Breast epithelium (tissue), 4 donors: ENCODE results near the gene PTPRM. TPM values are rescaled to one million over a fixed set of nuclear protein-coding genes. Genes with fewer than 3 reads are reported as not detected.

Experiments
- DNase-seq, 2 donors: peaks; one replicate each; pipeline ENCODE4 v3.0.0-alpha.2; 2019; ENCODE audit warnings: low spot score in 2 of 2
- H3K27ac ChIP-seq, 2 donors: fragments of 200-600 bp; sonication (generic) in 1 of 2; one replicate each; pipeline ENCODE4 v1.5.1; 2016 to 2019; ENCODE audit warnings: mild to moderate bottlenecking in 1 of 2
- H3K27me3 ChIP-seq, 2 donors: fragments of 200-600 bp; sonication (generic) in 1 of 2; one replicate each; pipeline versions ENCODE4 v1.5.1 to v1.6.0; 2017 to 2019; ENCODE audit warnings: control low read depth in 1 of 2, mild to moderate bottlenecking in 1 of 2
- H3K36me3 ChIP-seq: fragments of 200-600 bp; one replicate; pipeline ENCODE4 v1.5.1; 2019
- H3K4me1 ChIP-seq, 2 donors: fragments of 200-600 bp; sonication (generic); one replicate each; pipeline ENCODE4 v1.5.1; 2016 to 2019; ENCODE audit warnings: control low read depth in 1 of 2
- H3K4me3 ChIP-seq, 3 donors: fragments of 200-600 bp; sonication (generic); 1 replicate in 2 of 3; 2 replicates in 1 of 3; pipeline ENCODE4 v1.5.1; 2016 to 2019; ENCODE audit warnings: mild to moderate bottlenecking in 3 of 3, moderate library complexity in 2 of 3
- H3K9me3 ChIP-seq, 2 donors: fragments of 200-600 bp; sonication (generic) in 1 of 2; one replicate each; pipeline ENCODE4 v1.5.1; 2016 to 2019; ENCODE audit warnings: control low read depth in 1 of 2
- POLR2A ChIP-seq: fragments of 450-650 bp; IDR thresholded peaks from one replicate; pipeline ENCODE4 v1.6.1; 2016; ENCODE audit warnings: antibody characterized with exemption, mild to moderate bottlenecking, moderate library complexity
- POLR2AphosphoS5 ChIP-seq, 3 donors: sonication (generic); formaldehyde crosslinking; IDR thresholded peaks; one replicate each; pipeline ENCODE4 v1.6.1; 2017; ENCODE audit warnings: antibody characterized with exemption in 3 of 3
- intact Hi-C: fragments of 100-400 bp; cut with DNase I; formaldehyde crosslinking; loops from one replicate; pipeline ENCODE4 v1.15.1; 2023; ENCODE audit warnings: low total_unique reads
- total RNA-seq, 3 donors: library from RNA; depleted of rRNA; stranded (reverse); fragments of >200 nt; gene quantifications; one replicate each; pipeline ENCODE4 v1.1.0, GENCODE V29; 2016
- TF ChIP-seq, protein P1 (sequence below), 3 donors: fragments of 450-650 bp; IDR thresholded peaks; one replicate each; pipeline ENCODE4 v1.5.1; 2016 to 2017; ENCODE audit warnings: antibody characterized with exemption in 3 of 3, mild to moderate bottlenecking in 3 of 3, moderate library complexity in 3 of 3

The PTPRM gene
- total RNA-seq, 3 donors from 2014 or later, result 41.7 to 181 (median 140) TPM

DNA sequence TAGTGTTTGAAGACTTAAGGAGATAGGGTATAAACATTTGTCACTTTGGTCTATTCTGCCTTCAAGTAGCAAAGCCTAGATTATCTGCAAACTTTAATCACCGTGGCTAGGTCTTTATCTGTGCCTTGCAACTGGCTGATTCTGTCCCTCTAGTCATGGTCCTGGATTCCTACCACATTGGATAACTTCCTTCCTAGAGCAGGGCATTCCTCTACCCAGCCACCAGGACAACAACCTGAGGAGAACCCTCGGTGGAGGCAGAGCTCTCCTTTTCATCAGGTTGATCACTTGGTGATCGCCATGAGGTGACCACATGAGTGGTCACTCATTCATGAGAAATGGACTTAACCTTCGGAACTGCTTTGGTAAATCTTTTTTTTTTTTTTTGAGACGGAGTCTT lies 25.3 kb upstream of the PTPRM start:
- Histone ChIP-seq H3K9me3 (no peaks in the 10 kb centered on the region), H3K27ac (no peak overlapping the region), H3K27me3 (no peaks in the 10 kb centered on the region), H3K4me1 (no peaks in the 10 kb centered on the region), H3K36me3 (no peaks in the 10 kb centered on the region), H3K4me3 (no peak overlapping the region)
- intact Hi-C loops, result no loop called here
- TF ChIP-seq, protein P1, sequence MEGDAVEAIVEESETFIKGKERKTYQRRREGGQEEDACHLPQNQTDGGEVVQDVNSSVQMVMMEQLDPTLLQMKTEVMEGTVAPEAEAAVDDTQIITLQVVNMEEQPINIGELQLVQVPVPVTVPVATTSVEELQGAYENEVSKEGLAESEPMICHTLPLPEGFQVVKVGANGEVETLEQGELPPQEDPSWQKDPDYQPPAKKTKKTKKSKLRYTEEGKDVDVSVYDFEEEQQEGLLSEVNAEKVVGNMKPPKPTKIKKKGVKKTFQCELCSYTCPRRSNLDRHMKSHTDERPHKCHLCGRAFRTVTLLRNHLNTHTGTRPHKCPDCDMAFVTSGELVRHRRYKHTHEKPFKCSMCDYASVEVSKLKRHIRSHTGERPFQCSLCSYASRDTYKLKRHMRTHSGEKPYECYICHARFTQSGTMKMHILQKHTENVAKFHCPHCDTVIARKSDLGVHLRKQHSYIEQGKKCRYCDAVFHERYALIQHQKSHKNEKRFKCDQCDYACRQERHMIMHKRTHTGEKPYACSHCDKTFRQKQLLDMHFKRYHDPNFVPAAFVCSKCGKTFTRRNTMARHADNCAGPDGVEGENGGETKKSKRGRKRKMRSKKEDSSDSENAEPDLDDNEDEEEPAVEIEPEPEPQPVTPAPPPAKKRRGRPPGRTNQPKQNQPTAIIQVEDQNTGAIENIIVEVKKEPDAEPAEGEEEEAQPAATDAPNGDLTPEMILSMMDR (IDR thresholded peaks at IDR 0.05), result no peak
- TF ChIP-seq POLR2A (no peak), POLR2AphosphoS5 (IDR thresholded peaks at IDR 0.05) (no peak)
- DNase-seq, result no peak

GRCh38 chr18:7544686-7545085 lies 22.4 kb upstream of the PTPRM start:
- intact Hi-C loops, result no loop called here
- no peaks in the 10 kb centered on the region for H3K36me3 ChIP-seq
- TF ChIP-seq, protein P1 (IDR thresholded peaks at IDR 0.05), result no peak
- TF ChIP-seq POLR2A (no peak), POLR2AphosphoS5 (IDR thresholded peaks at IDR 0.05) (no peak)

GRCh38 chr18:7545734-7546133 lies 21.4 kb upstream of the PTPRM start:
- DNase-seq, result no peak
- intact Hi-C loops, result no loop called here
- H3K9me3 ChIP-seq, result no peaks in the 10 kb centered on the region
- TF ChIP-seq, protein P1 (IDR thresholded peaks at IDR 0.05), result no peak
- TF ChIP-seq POLR2AphosphoS5 (IDR thresholded peaks at IDR 0.05) (no peak), POLR2A (no peak)
- H3K4me1 ChIP-seq, result no peaks in the 10 kb centered on the region
- no peak overlapping the region for H3K4me3 ChIP-seq
- H3K27me3 ChIP-seq, result no peaks in the 10 kb centered on the region
- no peaks in the 10 kb centered on the region for H3K36me3 ChIP-seq
- no peak overlapping the region for H3K27ac ChIP-seq

More at GRCh38 chr18:7544686-7545085, 22.4 kb upstream of the PTPRM start:
- DNase-seq, result no peak
- no peak overlapping the region for H3K27ac ChIP-seq
- H3K9me3 ChIP-seq, result no peaks in the 10 kb centered on the region
- H3K4me3 ChIP-seq, result no peak overlapping the region
- no peaks in the 10 kb centered on the region for H3K27me3 ChIP-seq
- no peaks in the 10 kb centered on the region for H3K4me1 ChIP-seq

DNA sequence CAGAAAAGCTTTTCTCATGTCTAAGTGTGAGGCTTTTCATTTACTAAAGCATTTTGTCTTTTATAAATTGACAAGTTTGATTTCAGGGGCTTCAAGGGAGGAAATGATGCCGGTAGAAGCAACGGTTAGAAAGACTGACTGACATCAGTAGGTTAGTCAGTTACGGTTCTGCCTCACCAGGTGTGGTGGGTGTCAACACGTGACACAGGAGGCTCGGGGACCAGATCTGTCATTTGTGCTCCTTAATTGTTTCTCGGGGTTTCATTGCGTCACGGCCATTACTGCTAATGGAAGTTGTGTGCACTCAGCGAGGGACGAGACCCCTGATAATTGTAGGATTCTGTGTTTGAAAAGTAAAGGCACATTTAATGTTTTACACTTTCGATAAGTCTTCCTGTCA lies 18.9 kb upstream of the PTPRM start:
- DNase-seq, result no peak
- H3K9me3 ChIP-seq, result no peaks in the 10 kb centered on the region
- no peak overlapping the region for H3K27ac ChIP-seq
- H3K4me3 ChIP-seq, result no peak overlapping the region
- H3K4me1 ChIP-seq, result no peaks in the 10 kb centered on the region
- TF ChIP-seq, protein P1 (IDR thresholded peaks at IDR 0.05), result no peak
- TF ChIP-seq POLR2A (no peak), POLR2AphosphoS5 (IDR thresholded peaks at IDR 0.05) (no peak)
- H3K36me3 ChIP-seq, result no peaks in the 10 kb centered on the region
- intact Hi-C loops, result no loop called here
- H3K27me3 ChIP-seq, result no peaks in the 10 kb centered on the region

DNA sequence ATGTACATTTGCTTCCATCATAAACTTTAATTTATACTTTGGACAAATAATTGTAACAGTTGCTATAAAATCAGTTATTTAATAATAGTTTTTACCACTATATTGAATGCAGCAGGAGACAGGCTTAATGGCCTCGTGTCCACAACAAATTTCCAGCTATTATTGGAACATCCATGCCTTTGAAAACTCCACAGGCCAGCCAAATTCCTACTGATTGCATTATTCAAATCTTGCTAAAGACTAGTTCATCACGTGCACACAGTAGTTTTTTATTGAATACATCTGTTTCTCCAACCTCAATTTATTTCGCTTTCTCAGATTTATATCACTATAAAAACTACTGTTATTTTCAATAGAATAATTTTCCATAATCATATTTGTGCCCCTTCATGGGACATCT lies 18.4 kb upstream of the PTPRM start:
- Histone ChIP-seq H3K27ac (no peak overlapping the region), H3K36me3 (no peaks in the 10 kb centered on the region), H3K27me3 (no peaks in the 10 kb centered on the region), H3K4me1 (no peaks in the 10 kb centered on the region), H3K9me3 (no peaks in the 10 kb centered on the region), H3K4me3 (no peak overlapping the region)
- no peak for DNase-seq
- TF ChIP-seq, protein P1 (IDR thresholded peaks at IDR 0.05), result no peak
- intact Hi-C loops, result no loop called here
